Right atrium auricular region (tissue), 2 donors: Measurements from ENCODE around the gene SERPINB13. TPM values are rescaled to one million over a fixed set of nuclear protein-coding genes. Genes with fewer than 3 reads are reported as not detected.

ENCODE experiments used
- DNase-seq: peaks from one replicate; pipeline ENCODE4 v3.0.0-alpha.2; 2019; ENCODE audit warnings: low spot score
- H3K27ac ChIP-seq, 2 donors: fragments of 200-600 bp; sonication (generic); 1 replicate in 1 of 2; 2 replicates in 1 of 2; pipeline ENCODE4 v1.5.1; 2016 to 2019
- H3K27me3 ChIP-seq, 2 donors: fragments of 200-600 bp; sonication (generic); one replicate each; pipeline versions ENCODE4 v1.5.1 to v1.6.0; 2017 to 2019
- H3K36me3 ChIP-seq: fragments of 200-600 bp; sonication (generic); one replicate; pipeline ENCODE4 v1.5.1; 2016
- H3K4me1 ChIP-seq, 2 donors: fragments of 200-600 bp; sonication (generic); one replicate each; pipeline versions ENCODE4 v1.5.1 to v1.6.0; 2017 to 2019
- H3K4me3 ChIP-seq, 2 donors: fragments of 200-600 bp; sonication (generic); 1 replicate in 1 of 2; 2 replicates in 1 of 2; pipeline ENCODE4 v1.5.1; 2017 to 2019; ENCODE audit warnings: mild to moderate bottlenecking in 1 of 2, moderate library complexity in 1 of 2
- H3K9me3 ChIP-seq, 2 donors: fragments of 200-600 bp; sonication (generic); one replicate each; pipeline ENCODE4 v1.5.1; 2019
- CTCF ChIP-seq, 2 donors: fragments of 200-600 bp; sonication (generic); IDR thresholded peaks; one replicate each; pipeline ENCODE4 v1.5.1; 2019; ENCODE audit warnings: antibody characterized with exemption in 2 of 2
- total RNA-seq, 2 donors: library from RNA; depleted of rRNA; stranded (reverse); fragments of >200 nt; gene quantifications; one replicate each; pipeline ENCODE4 v1.1.0, GENCODE V29; 2016

The SERPINB13 gene
- total RNA-seq, 2 donors from 2014 or later, result not detected

- Histone ChIP-seq H3K36me3 (no peaks in the 10 kb centered on the region), H3K27me3 (no peaks in the 10 kb centered on the region), H3K4me1 (no peaks in the 10 kb centered on the region), H3K4me3 (no peak overlapping the region), H3K27ac (no peak overlapping the region), H3K9me3 (no peaks in the 10 kb centered on the region)
- no peak for DNase-seq
- no peak for TF ChIP-seq CTCF (IDR thresholded peaks at IDR 0.05)
These were observed 24.9 kb upstream of the SERPINB13 start for GRCh38 chr18:63562284-63562683.

- H3K27ac ChIP-seq, result no peak overlapping the region
- no peaks in the 10 kb centered on the region for H3K27me3 ChIP-seq
- no peaks in the 10 kb centered on the region for H3K36me3 ChIP-seq
- no peaks in the 10 kb centered on the region for H3K9me3 ChIP-seq
- no peak for TF ChIP-seq CTCF (IDR thresholded peaks at IDR 0.05)
- no peak for DNase-seq
- no peaks in the 10 kb centered on the region for H3K4me1 ChIP-seq
- no peak overlapping the region for H3K4me3 ChIP-seq
These were observed 23.1 kb upstream of the SERPINB13 start for GRCh38 chr18:63564021-63564420.

GRCh38 chr18:63564561-63564960, 22.6 kb upstream of the SERPINB13 start:
- H3K27me3 ChIP-seq, result no peaks in the 10 kb centered on the region
- DNase-seq, result no peak
- no peaks in the 10 kb centered on the region for H3K4me1 ChIP-seq
- H3K36me3 ChIP-seq, result no peaks in the 10 kb centered on the region
- H3K4me3 ChIP-seq, result no peak overlapping the region
- no peaks in the 10 kb centered on the region for H3K9me3 ChIP-seq
- no peak overlapping the region for H3K27ac ChIP-seq
- TF ChIP-seq CTCF (IDR thresholded peaks at IDR 0.05), result no peak

GRCh38 chr18:63567276-63567675, 19.9 kb upstream of the SERPINB13 start:
- Histone ChIP-seq H3K9me3 (no peaks in the 10 kb centered on the region), H3K27ac (no peak overlapping the region), H3K4me1 (no peaks in the 10 kb centered on the region), H3K36me3 (no peaks in the 10 kb centered on the region), H3K4me3 (no peak overlapping the region), H3K27me3 (no peaks in the 10 kb centered on the region)
- TF ChIP-seq CTCF (IDR thresholded peaks at IDR 0.05), result no peak
- no peak for DNase-seq

- Histone ChIP-seq H3K4me1 (no peaks in the 10 kb centered on the region), H3K9me3 (no peaks in the 10 kb centered on the region), H3K36me3 (no peaks in the 10 kb centered on the region), H3K27ac (no peak overlapping the region), H3K27me3 (no peaks in the 10 kb centered on the region), H3K4me3 (no peak overlapping the region)
- no peak for DNase-seq
- no peak for TF ChIP-seq CTCF (IDR thresholded peaks at IDR 0.05)
These were observed 19.3 kb upstream of the SERPINB13 start for GRCh38 chr18:63567825-63568224.

GRCh38 chr18:63570721-63571120, 16.4 kb upstream of the SERPINB13 start:
- DNase-seq, result no peak
- Histone ChIP-seq H3K4me3 (no peak overlapping the region), H3K27ac (no peak overlapping the region), H3K4me1 (no peaks in the 10 kb centered on the region), H3K9me3 (no peaks in the 10 kb centered on the region), H3K36me3 (no peaks in the 10 kb centered on the region), H3K27me3 (no peaks in the 10 kb centered on the region)
- TF ChIP-seq CTCF (IDR thresholded peaks at IDR 0.05), result no peak
